ENCODE results near the gene TECTB. TPM values are rescaled to one million over a fixed set of nuclear protein-coding genes. Genes with fewer than 3 reads are reported as not detected.

The TECTB gene
- total and polyA plus RNA-seq, 5 donors = not detected

- 92% methylated on average over 2 of the region's 2 CpGs for WGBS
- no peak overlapping the region for H3K4me3 ChIP-seq (ENCODE audit: low read length)
- H3K27ac ChIP-seq (ENCODE audit: low read length) = no peak overlapping the region
- no peaks in the 10 kb centered on the region for H3K27me3 ChIP-seq (ENCODE audit: control insufficient read depth, insufficient read depth)
- no peaks in the 10 kb centered on the region for H3K9me3 ChIP-seq (ENCODE audit: control insufficient read depth, low read length)
- no peaks in the 10 kb centered on the region for H3K4me1 ChIP-seq (ENCODE audit: control insufficient read depth, insufficient read depth, low read length)
- intact Hi-C loops (cut with DNase I) = no loop called here
- no peak for DNase-seq
- ATAC-seq = no peak
Measured at GRCh38 chr10:112290054-112290373, 6.8 kb downstream of the TECTB start.

GRCh38 chr10:112294169-112294568 lies 11.0 kb downstream of the TECTB start:
- 94% methylated on average over 5 of the region's 5 CpGs for WGBS
- Histone ChIP-seq H3K4me3 (ENCODE audit: low read length) (no peak overlapping the region), H3K27me3 (ENCODE audit: control insufficient read depth, insufficient read depth) (no peaks in the 10 kb centered on the region), H3K4me1 (ENCODE audit: control insufficient read depth, insufficient read depth, low read length) (peaks cover 7% of the 10 kb centered on the region), H3K27ac (ENCODE audit: low read length) (no peak overlapping the region), H3K9me3 (ENCODE audit: control insufficient read depth, low read length) (no peaks in the 10 kb centered on the region)
- ATAC-seq (no peak), DNase-seq (no peak)
- intact Hi-C loops (cut with DNase I) = no loop called here

- Histone ChIP-seq H3K27ac (ENCODE audit: low read length) (no peak overlapping the region), H3K27me3 (ENCODE audit: control insufficient read depth, insufficient read depth) (no peaks in the 10 kb centered on the region), H3K4me3 (ENCODE audit: low read length) (no peak overlapping the region), H3K4me1 (ENCODE audit: control insufficient read depth, insufficient read depth, low read length) (peaks cover 7% of the 10 kb centered on the region), H3K9me3 (ENCODE audit: control insufficient read depth, low read length) (no peaks in the 10 kb centered on the region)
- 49% methylated on average over 8 of the region's 8 CpGs for WGBS
- intact Hi-C loops (cut with DNase I) = loop anchor here in 1 of 4 donors (5.0 kb wide), 1 partner anchor 114 kb away; the partner anchor contains the start of gene GPAM
- DNase-seq = peak; percentile 45 to 75 (median 73)
- ATAC-seq = peak; percentile 91
Measured at GRCh38 chr10:112295853-112296830, 12.9 kb downstream of the TECTB start.

DNA sequence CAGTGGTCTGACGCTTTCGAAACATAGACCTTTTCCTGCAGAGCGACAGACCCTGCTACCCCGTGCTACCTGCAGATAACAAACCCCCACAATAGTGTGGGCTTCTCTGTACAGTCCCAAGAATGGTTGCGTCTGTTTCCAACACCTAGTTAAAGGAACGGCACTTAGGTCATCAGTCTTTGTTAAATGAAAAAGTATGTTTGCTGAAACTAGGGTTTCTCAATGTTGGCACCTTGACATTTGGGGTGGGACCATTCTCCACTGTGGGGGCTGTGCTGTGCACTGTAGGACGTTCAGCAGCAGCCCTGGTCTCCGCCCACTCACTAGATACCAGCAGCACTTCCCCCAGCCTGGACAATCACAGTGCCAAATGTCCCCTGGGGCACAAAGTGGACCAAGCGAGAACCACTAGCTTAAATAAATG lies 13.7 kb downstream of the TECTB start:
- H3K4me1 ChIP-seq (ENCODE audit: control insufficient read depth, insufficient read depth, low read length) = peaks cover 7% of the 10 kb centered on the region
- H3K4me3 ChIP-seq (ENCODE audit: low read length) = no peak overlapping the region
- H3K9me3 ChIP-seq (ENCODE audit: control insufficient read depth, low read length) = no peaks in the 10 kb centered on the region
- 68% methylated on average over 9 of the region's 9 CpGs for WGBS
- no peak overlapping the region for H3K27ac ChIP-seq (ENCODE audit: low read length)
- intact Hi-C loops (cut with DNase I) = loop anchor here in 1 of 4 donors (5.0 kb wide), 1 partner anchor 115 kb away; the partner anchor contains the start of gene GPAM
- no peaks in the 10 kb centered on the region for H3K27me3 ChIP-seq (ENCODE audit: control insufficient read depth, insufficient read depth)
- DNase-seq (peak in 1 of 3 donors; percentile 24), ATAC-seq (peak in 1 of 2 donors; percentile 27)

- Histone ChIP-seq H3K4me1 (ENCODE audit: control insufficient read depth, insufficient read depth, low read length) (peaks cover 7% of the 10 kb centered on the region), H3K27ac (ENCODE audit: low read length) (no peak overlapping the region), H3K4me3 (ENCODE audit: low read length) (no peak overlapping the region), H3K27me3 (ENCODE audit: control insufficient read depth, insufficient read depth) (no peaks in the 10 kb centered on the region), H3K9me3 (ENCODE audit: control insufficient read depth, low read length) (no peaks in the 10 kb centered on the region)
- intact Hi-C loops (cut with DNase I) = loop anchor here in 1 of 4 donors (5.0 kb wide), 1 partner anchor 116 kb away; the partner anchor contains the start of gene GPAM
- WGBS = 58% methylated on average over 6 of the region's 6 CpGs
- no peak for DNase-seq
- no peak for ATAC-seq
Measured at GRCh38 chr10:112298581-112298980, 15.4 kb downstream of the TECTB start.

DNA sequence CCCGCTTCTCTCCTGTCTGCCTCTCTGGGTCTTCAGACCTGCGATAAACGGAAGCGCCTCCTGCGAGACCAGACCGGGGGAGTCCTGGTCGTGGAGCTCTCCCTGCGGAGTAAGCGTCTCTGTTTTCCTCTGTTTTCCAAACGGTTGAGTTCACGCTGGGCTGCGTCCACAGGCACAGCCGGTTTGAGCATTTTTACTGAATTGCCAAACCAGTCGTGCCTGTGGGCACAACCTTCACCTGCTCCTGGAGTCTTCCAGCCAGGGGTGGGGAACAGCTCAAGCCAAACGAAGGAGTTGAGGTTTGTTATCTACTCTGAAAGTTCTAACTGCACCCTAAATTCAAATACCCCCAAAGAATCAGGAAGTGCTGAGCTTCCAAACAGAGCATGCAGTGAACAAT lies 16.3 kb downstream of the TECTB start:
- Histone ChIP-seq H3K4me3 (ENCODE audit: low read length) (no peak overlapping the region), H3K4me1 (ENCODE audit: control insufficient read depth, insufficient read depth, low read length) (peaks cover 7% of the 10 kb centered on the region), H3K27ac (ENCODE audit: low read length) (no peak overlapping the region), H3K9me3 (ENCODE audit: control insufficient read depth, low read length) (no peaks in the 10 kb centered on the region), H3K27me3 (ENCODE audit: control insufficient read depth, insufficient read depth) (no peaks in the 10 kb centered on the region)
- no peak for ATAC-seq
- 72% methylated on average over 15 of the region's 15 CpGs for WGBS
- intact Hi-C loops (cut with DNase I) = loop anchor here in 1 of 4 donors (5.0 kb wide), 1 partner anchor 117 kb away; the partner anchor contains the start of gene GPAM
- DNase-seq = no peak

DNA sequence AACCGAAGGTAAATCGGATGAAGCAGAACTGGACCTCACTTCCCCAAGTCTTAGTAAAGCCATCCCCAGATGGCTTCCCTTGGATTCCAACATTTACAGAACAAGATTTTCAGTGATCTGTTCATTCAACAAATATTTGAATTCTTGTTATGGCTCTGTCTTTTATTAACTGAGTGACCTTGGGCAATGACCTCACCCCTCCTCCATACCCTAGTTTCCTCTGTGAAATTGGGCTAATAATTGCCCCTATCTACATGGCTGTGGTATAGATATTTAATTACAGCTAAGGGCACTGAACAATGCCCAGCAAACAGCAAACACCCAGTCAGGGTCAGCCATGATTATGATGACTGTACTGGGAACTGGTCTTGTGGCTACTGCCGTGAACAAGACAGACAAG lies 19.1 kb downstream of the TECTB start:
- Histone ChIP-seq H3K27me3 (ENCODE audit: control insufficient read depth, insufficient read depth) (no peaks in the 10 kb centered on the region), H3K27ac (ENCODE audit: low read length) (no peak overlapping the region), H3K9me3 (ENCODE audit: control insufficient read depth, low read length) (no peaks in the 10 kb centered on the region), H3K4me1 (ENCODE audit: control insufficient read depth, insufficient read depth, low read length) (no peaks in the 10 kb centered on the region), H3K4me3 (ENCODE audit: low read length) (no peak overlapping the region)
- intact Hi-C loops (cut with DNase I) = loop anchor here in 3 of 4 donors (10.0 kb wide), 1 partner anchor 118 kb away; the partner anchor contains the start of gene GPAM (in 3 of the 3)
- ATAC-seq (no peak), DNase-seq (no peak)
- 90% methylated on average over 3 of the region's 3 CpGs for WGBS

- Histone ChIP-seq H3K27ac (ENCODE audit: low read length) (no peak overlapping the region), H3K4me3 (ENCODE audit: low read length) (no peak overlapping the region), H3K9me3 (ENCODE audit: control insufficient read depth, low read length) (no peaks in the 10 kb centered on the region), H3K27me3 (ENCODE audit: control insufficient read depth, insufficient read depth) (no peaks in the 10 kb centered on the region), H3K4me1 (ENCODE audit: control insufficient read depth, insufficient read depth, low read length) (no peaks in the 10 kb centered on the region)
- DNase-seq (no peak), ATAC-seq (no peak)
- 77% methylated on average over 2 of the region's 2 CpGs for WGBS
- intact Hi-C loops (cut with DNase I) = loop anchor here in 3 of 4 donors (10.0 kb wide), 1 partner anchor 119 kb away; the partner anchor contains the start of gene GPAM (in 3 of the 3)
Measured at GRCh38 chr10:112303528-112303927, 20.3 kb downstream of the TECTB start.

DNA sequence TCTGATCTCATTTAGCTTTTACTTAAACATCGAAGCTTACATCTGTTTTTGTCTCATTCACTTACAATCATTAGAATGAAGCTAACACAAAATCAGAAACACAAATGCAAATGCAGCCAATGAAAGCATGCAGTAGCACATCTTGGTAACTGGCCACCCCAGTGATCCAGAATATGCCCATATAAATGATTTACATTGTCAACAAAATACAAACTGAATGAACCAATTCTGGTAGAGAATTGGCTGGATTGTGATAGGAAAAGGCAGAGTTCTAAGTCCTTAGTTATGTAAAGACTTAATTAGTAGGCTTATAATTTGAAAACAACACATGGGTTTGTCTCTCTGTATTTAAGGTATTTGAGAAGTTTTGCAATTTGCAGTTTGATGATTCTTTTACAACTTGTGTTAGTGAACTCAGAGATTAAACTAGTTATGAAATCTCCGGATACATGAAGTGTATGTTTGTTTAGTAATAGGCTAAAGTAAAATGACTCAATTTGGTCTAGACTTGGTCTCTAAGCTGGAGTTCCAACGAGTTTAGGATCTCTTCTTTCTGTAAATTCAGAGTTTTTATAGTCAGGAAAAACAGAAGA lies 21.2 kb downstream of the TECTB start:
- 79% methylated on average over 3 of the region's 3 CpGs for WGBS
- no peak overlapping the region for H3K4me3 ChIP-seq (ENCODE audit: low read length)
- H3K27me3 ChIP-seq (ENCODE audit: control insufficient read depth, insufficient read depth) = no peaks in the 10 kb centered on the region
- intact Hi-C loops (cut with DNase I) = loop anchor here in 3 of 4 donors (10.0 kb wide), 1 partner anchor 120 kb away; the partner anchor contains the start of gene GPAM (in 3 of the 3)
- no peak for DNase-seq
- H3K4me1 ChIP-seq (ENCODE audit: control insufficient read depth, insufficient read depth, low read length) = no peaks in the 10 kb centered on the region
- no peak for ATAC-seq
- H3K27ac ChIP-seq (ENCODE audit: low read length) = no peak overlapping the region
- no peaks in the 10 kb centered on the region for H3K9me3 ChIP-seq (ENCODE audit: control insufficient read depth, low read length)

- peak; percentile 35 to 57 for ATAC-seq
- 47% methylated on average over 7 of the region's 7 CpGs for WGBS
- Histone ChIP-seq H3K27me3 (ENCODE audit: control insufficient read depth, insufficient read depth) (no peaks in the 10 kb centered on the region), H3K27ac (ENCODE audit: low read length) (no peak overlapping the region), H3K4me3 (ENCODE audit: low read length) (no peak overlapping the region), H3K4me1 (ENCODE audit: control insufficient read depth, insufficient read depth, low read length) (no peaks in the 10 kb centered on the region), H3K9me3 (ENCODE audit: control insufficient read depth, low read length) (no peaks in the 10 kb centered on the region)
- intact Hi-C loops (cut with DNase I) = loop anchor here in 3 of 4 donors (10.0 kb wide), 1 partner anchor 123 kb away; the partner anchor contains the start of gene GPAM (in 3 of the 3)
- DNase-seq = peak in 1 of 3 donors; percentile 60
Measured at GRCh38 chr10:112307358-112308124, 24.3 kb downstream of the TECTB start.
